K562 (cell line): Measurements from ENCODE around the gene LAMTOR4. TPM values are rescaled to one million over a fixed set of nuclear protein-coding genes. Genes with fewer than 3 reads are reported as not detected.

ENCODE experiments used
- CCNT2 ChIP-seq: IDR thresholded peaks from 2 replicates; pipeline ENCODE4 v1.6.1; 2011; ENCODE audit warnings: borderline replicate concordance, low read depth, mild to moderate bottlenecking, moderate library complexity, mixed read lengths, low read length; ENCODE audit not compliant: insufficient read length; ENCODE audit errors: extremely low read depth
- CHD1 ChIP-seq: fragments of 200-600 bp; sonication (generic); IDR thresholded peaks from one replicate; pipeline ENCODE4 v1.6.1; 2012; ENCODE audit warnings: mild to moderate bottlenecking, moderate library complexity, low read length, inconsistent platforms
- COPS2 ChIP-seq: fragments of 450-650 bp; conservative IDR thresholded peaks from 2 replicates; pipeline ENCODE4 v1.6.1; 2016; ENCODE audit warnings: mild to moderate bottlenecking, moderate library complexity
- CREM ChIP-seq: IDR thresholded peaks from 2 replicates; pipeline ENCODE4 v1.6.1; 2014; ENCODE audit warnings: antibody characterized with exemption, low read depth
- MAFK ChIP-seq: IDR thresholded peaks from 2 replicates; pipeline ENCODE4 v1.6.1; 2011; ENCODE audit warnings: low read length, improper control_type of control experiment
- MCM2 ChIP-seq: fragments of 450-650 bp; IDR thresholded peaks from 2 replicates; pipeline ENCODE4 v1.6.1; 2017; ENCODE audit warnings: low read depth, mild to moderate bottlenecking
- PRMT5 ChIP-seq: sonication (generic); formaldehyde crosslinking; IDR thresholded peaks from 2 replicates; pipeline ENCODE4 v1.5.0; 2020; ENCODE audit warnings: missing genetic modification reagents
- SRSF1 ChIP-seq: fragments of 200-400 bp; formaldehyde crosslinking; IDR thresholded peaks from 2 replicates; pipeline ENCODE4 v1.6.1; 2017; ENCODE audit warnings: mild to moderate bottlenecking, low read depth, low read length, moderate library complexity
- STAT5B ChIP-seq: fragments of 250-450 bp; sonication (Bioruptor Pico); IDR thresholded peaks from 2 replicates; pipeline ENCODE4 v1.8.0; 2021; ENCODE audit warnings: mild to moderate bottlenecking, inconsistent platforms
- ZNF311 ChIP-seq: fragments of 250-450 bp; sonication (Bioruptor Pico); IDR thresholded peaks from 2 replicates; pipeline ENCODE4 v1.4.0; 2020; ENCODE audit warnings: mild to moderate bottlenecking, moderate library complexity
- ZNF324 ChIP-seq: fragments of 250-450 bp; sonication (Bioruptor Pico); IDR thresholded peaks from 2 replicates; pipeline ENCODE4 v1.4.0; 2020; ENCODE audit warnings: mild to moderate bottlenecking
- ZNF512 ChIP-seq: IDR thresholded peaks from 2 replicates; pipeline ENCODE4 v1.6.1; 2016; ENCODE audit warnings: missing genetic modification characterization, missing compliant biosample characterization
- ZNF592 ChIP-seq: fragments of 450-650 bp; IDR thresholded peaks from 2 replicates; pipeline ENCODE4 v1.6.1; 2017; ENCODE audit warnings: antibody characterized with exemption, mild to moderate bottlenecking
- ZNF609 ChIP-seq: sonication (generic); formaldehyde crosslinking; IDR thresholded peaks from 2 replicates; pipeline ENCODE4 v1.8.1; 2023; ENCODE audit warnings: missing genetic modification reagents, mild to moderate bottlenecking, borderline replicate concordance
- ZNF695 ChIP-seq: fragments of 450-650 bp; formaldehyde crosslinking; IDR thresholded peaks from 2 replicates; pipeline ENCODE4 v1.4.0; 2020; ENCODE audit warnings: mild to moderate bottlenecking, moderate library complexity
- polyA plus RNA-seq, 8 experiments: library from polyadenylated mRNA; depleted of rRNA in 4 of 8; stranded (reverse) in 5 of 8; unstranded in 3 of 8; fragments of >200 nt; fragmentation: Nextera tagmentation in 2 of 8; fragmentation: Illumina TruSeq in 1 of 8; extraction: Ambion mirVana in 2 of 8; extraction: Trizol in 1 of 8; gene quantifications; 2 replicates each; pipeline versions ENCODE4 v1.2.1 to v1.2.3, GENCODE V29; 2011 to 2014; ENCODE audit warnings: inconsistent platforms in 1 of 8, missing spikeins in 1 of 8
- total RNA-seq, 7 experiments: library from RNA; depleted of rRNA in 6 of 7; stranded (reverse); fragments of >200 nt in 6 of 7; fragmentation: Illumina TruSeq in 2 of 7; extraction: Trizol in 2 of 7; gene quantifications; 2 replicates each; pipeline versions ENCODE4 v1.2.1 to v1.2.3, GENCODE V29; 2011 to 2021; ENCODE audit warnings: low replicate concordance in 1 of 7

Gene LAMTOR4
- total and polyA plus RNA-seq, 9 of the 15 experiments (the other 6 are each of a cell fraction or from before 2014, with no cell fraction given), result 79.6 to 314 (median 195) TPM

GRCh38 chr7:100119970-100120732, 28.6 kb upstream of the LAMTOR4 start (continued):
- TF ChIP-seq CCNT2 (no peak), COPS2 (no peak), ZNF311 (CRISPR knock-in tag) (no peak), CHD1 (no peak), SRSF1 (no peak), ZNF512 (tag) (no peak), ZNF592 (no peak), ZNF609 (CRISPR knock-in tag) (no peak), ZNF324 (CRISPR knock-in tag) (no peak), CREM (0 out of 2 replicates have a peak, but pooled peaks have one; percentile 25), MAFK (no peak; the same call in 1 of the 2 replicates), PRMT5 (no peak), STAT5B (no peak), ZNF695 (CRISPR knock-in tag) (no peak), MCM2 (no peak)
